Uterus (tissue), 2 donors: ENCODE measurements around the gene PDGFRB.

Experiments used
- POLR2A ChIP-seq, 2 donors: fragments of 450-650 bp; IDR thresholded peaks; one replicate each; pipeline ENCODE4 v1.6.1; 2016; ENCODE audit warnings: antibody characterized with exemption in 2 of 2, mild to moderate bottlenecking in 1 of 2, moderate library complexity in 1 of 2
- TF ChIP-seq, protein P1 (sequence below), 4 experiments: fragments of 200-600 bp in 2 of 4; fragments of 450-650 bp in 2 of 4; sonication (generic) in 2 of 4; IDR thresholded peaks; one replicate each; pipeline ENCODE4 v1.5.1; 2016 to 2019; ENCODE audit warnings: antibody characterized with exemption in 4 of 4, mild to moderate bottlenecking in 2 of 4, moderate library complexity in 1 of 4

DNA sequence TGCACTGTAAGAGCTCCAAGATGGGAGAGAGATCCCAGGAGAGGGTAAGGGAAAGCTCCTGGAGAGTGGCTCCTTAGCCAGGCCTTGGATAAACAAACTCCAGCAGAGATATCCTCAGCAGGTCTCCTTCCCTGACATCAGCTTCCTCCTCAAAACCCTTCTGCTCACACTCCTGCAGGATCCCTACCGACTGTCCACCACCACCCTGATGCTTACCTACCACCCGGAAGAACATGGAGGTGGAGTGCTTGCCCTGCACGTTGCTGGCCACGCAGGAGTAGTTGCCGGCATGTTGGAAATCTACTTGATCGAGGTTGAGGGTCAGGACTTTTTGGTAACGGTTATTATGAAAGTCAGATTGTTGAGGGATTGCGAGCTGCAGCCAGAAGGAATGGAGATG, 78.6 kb downstream of the PDGFRB start:
- TF ChIP-seq POLR2A (IDR thresholded peaks at IDR 0.05): no peak
- TF ChIP-seq, protein P1, sequence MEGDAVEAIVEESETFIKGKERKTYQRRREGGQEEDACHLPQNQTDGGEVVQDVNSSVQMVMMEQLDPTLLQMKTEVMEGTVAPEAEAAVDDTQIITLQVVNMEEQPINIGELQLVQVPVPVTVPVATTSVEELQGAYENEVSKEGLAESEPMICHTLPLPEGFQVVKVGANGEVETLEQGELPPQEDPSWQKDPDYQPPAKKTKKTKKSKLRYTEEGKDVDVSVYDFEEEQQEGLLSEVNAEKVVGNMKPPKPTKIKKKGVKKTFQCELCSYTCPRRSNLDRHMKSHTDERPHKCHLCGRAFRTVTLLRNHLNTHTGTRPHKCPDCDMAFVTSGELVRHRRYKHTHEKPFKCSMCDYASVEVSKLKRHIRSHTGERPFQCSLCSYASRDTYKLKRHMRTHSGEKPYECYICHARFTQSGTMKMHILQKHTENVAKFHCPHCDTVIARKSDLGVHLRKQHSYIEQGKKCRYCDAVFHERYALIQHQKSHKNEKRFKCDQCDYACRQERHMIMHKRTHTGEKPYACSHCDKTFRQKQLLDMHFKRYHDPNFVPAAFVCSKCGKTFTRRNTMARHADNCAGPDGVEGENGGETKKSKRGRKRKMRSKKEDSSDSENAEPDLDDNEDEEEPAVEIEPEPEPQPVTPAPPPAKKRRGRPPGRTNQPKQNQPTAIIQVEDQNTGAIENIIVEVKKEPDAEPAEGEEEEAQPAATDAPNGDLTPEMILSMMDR (IDR thresholded peaks at IDR 0.05): no peak
